ENCODE data around the gene HIVEP2. TPM values are rescaled to one million over a fixed set of nuclear protein-coding genes. Genes with fewer than 3 reads are reported as not detected.

Gene HIVEP2
- 4.3 and 4.8 TPM in 2 replicates for total RNA-seq

GRCh38 chr6:142945049-142945445 lies at the start of gene HIVEP2:
Gene HIVEP2, minus strand, starts transcription at chr6:142945176. Its CDS starts 170,438 bp downstream, at chr6:142774738.

Other genes starting within 250 kb of the HIVEP2 start
- gene AIG1, start 115.7 kb upstream of the HIVEP2 start, total RNA-seq = 18.9 and 21.9 TPM in 2 replicates